NT2/D1 (cell line): Measurements from ENCODE around the gene IFNE.

Experiments used
- SUZ12 ChIP-seq: IDR thresholded peaks from 2 replicates; pipeline ENCODE4 v1.6.1; 2011; ENCODE audit not compliant: insufficient read length, insufficient read depth; ENCODE audit errors: extremely low read depth
- ZNF274 ChIP-seq: IDR thresholded peaks from 2 replicates; pipeline ENCODE4 v1.6.1; 2011; ENCODE audit warnings: mild to moderate bottlenecking, low read depth, low read length

- TF ChIP-seq SUZ12 (no peak), ZNF274 (no peak)
Observed at GRCh38 chr9:21510806-21511205, 28.7 kb upstream of the IFNE start.
